H9 (cell line): ENCODE data around the gene HCN2. TPM values are rescaled to one million over a fixed set of nuclear protein-coding genes. Genes with fewer than 3 reads are reported as not detected.
A peak's percentile ranks its signal among the peaks of the same experiment; 100 is the strongest.

Experiments
- DNase-seq: peaks from one replicate; pipeline ENCODE4 v3.0.0-alpha.2; 2017
- H2AFZ ChIP-seq: one replicate; pipeline ENCODE4 v1.6.1; 2013; ENCODE audit warnings: mild to moderate bottlenecking, low read length, control low read depth, moderate library complexity
- H2AK5ac ChIP-seq: 2 replicates; pipeline ENCODE4 v1.6.1; 2013; ENCODE audit warnings: low read length, control low read depth, mixed read lengths; ENCODE audit not compliant: insufficient read length
- H2BK120ac ChIP-seq: one replicate; pipeline ENCODE4 v1.6.1; 2013; ENCODE audit warnings: low read depth, mild to moderate bottlenecking, low read length, control low read depth, inconsistent platforms; ENCODE audit not compliant: poor library complexity, severe bottlenecking
- H2BK12ac ChIP-seq: 2 replicates; pipeline ENCODE4 v1.6.1; 2013; ENCODE audit warnings: low read length, control low read depth, mixed read lengths, low read depth; ENCODE audit not compliant: insufficient read length
- H2BK15ac ChIP-seq: 2 replicates; pipeline ENCODE4 v1.6.1; 2013; ENCODE audit warnings: low read depth, low read length, control low read depth
- H2BK20ac ChIP-seq: one replicate; pipeline ENCODE4 v1.6.1; 2013; ENCODE audit warnings: low read depth, mild to moderate bottlenecking, low read length, control low read depth, inconsistent platforms; ENCODE audit not compliant: poor library complexity, severe bottlenecking
- H2BK5ac ChIP-seq: 2 replicates; pipeline ENCODE4 v1.6.1; 2013; ENCODE audit warnings: low read length, control low read depth, mixed read lengths; ENCODE audit not compliant: insufficient read length
- H3K14ac ChIP-seq: 2 replicates; pipeline ENCODE4 v1.6.1; 2013; ENCODE audit warnings: low read length, control low read depth; ENCODE audit not compliant: insufficient read depth
- H3K18ac ChIP-seq: 2 replicates; pipeline ENCODE4 v1.6.1; 2013; ENCODE audit warnings: low read depth, mild to moderate bottlenecking, mixed read lengths, low read length, control low read depth; ENCODE audit not compliant: insufficient read length
- H3K23ac ChIP-seq: 2 replicates; pipeline ENCODE4 v1.6.1; 2013; ENCODE audit warnings: low read length, control low read depth, mixed read lengths, low read depth; ENCODE audit not compliant: insufficient read length
- H3K23me2 ChIP-seq: 2 replicates; pipeline ENCODE4 v1.6.1; 2013; ENCODE audit warnings: low read depth, mild to moderate bottlenecking, mixed read lengths, low read length, control low read depth; ENCODE audit not compliant: insufficient read length, poor library complexity, severe bottlenecking
- H3K27ac ChIP-seq: 2 replicates; pipeline ENCODE4 v1.5.1; 2013; ENCODE audit warnings: low read length, control low read depth, mixed read lengths, low read depth; ENCODE audit not compliant: insufficient read length
- H3K27me3 ChIP-seq: 2 replicates; pipeline ENCODE4 v1.6.1; 2013; ENCODE audit warnings: low read length, control low read depth, inconsistent platforms; ENCODE audit not compliant: insufficient read depth
- H3K4ac ChIP-seq: 2 replicates; pipeline ENCODE4 v1.6.1; 2013; ENCODE audit warnings: low read depth, mild to moderate bottlenecking, control low read depth, inconsistent platforms, low read length, moderate library complexity
- H3K4me1 ChIP-seq: 2 replicates; pipeline ENCODE4 v1.6.1; 2013; ENCODE audit warnings: low read length, control low read depth, inconsistent platforms; ENCODE audit not compliant: insufficient read depth
- H3K4me2 ChIP-seq: 2 replicates; pipeline ENCODE4 v1.6.1; 2013; ENCODE audit warnings: low read length, control low read depth, mixed read lengths; ENCODE audit not compliant: insufficient read length, insufficient read depth
- H3K56ac ChIP-seq: 2 replicates; pipeline ENCODE4 v1.6.1; 2013; ENCODE audit warnings: low read depth, mild to moderate bottlenecking, mixed read lengths, low read length, control low read depth; ENCODE audit not compliant: insufficient read length
- H3K79me1 ChIP-seq: 2 replicates; pipeline ENCODE4 v1.6.1; 2013; ENCODE audit warnings: low read depth, mild to moderate bottlenecking, moderate library complexity, low read length, control low read depth, inconsistent platforms; ENCODE audit not compliant: insufficient read depth, poor library complexity, severe bottlenecking
- H3K79me2 ChIP-seq: 2 replicates; pipeline ENCODE4 v1.6.1; 2013; ENCODE audit warnings: low read length, control low read depth, inconsistent platforms; ENCODE audit not compliant: insufficient read depth
- H3K9ac ChIP-seq: 2 replicates; pipeline ENCODE4 v1.6.1; 2013; ENCODE audit warnings: low read length, control low read depth, mixed read lengths; ENCODE audit not compliant: insufficient read length; ENCODE audit errors: extremely low read depth
- H3K9me3 ChIP-seq: one replicate; pipeline ENCODE4 v1.6.1; 2013; ENCODE audit warnings: low read depth, low read length, inconsistent platforms; ENCODE audit not compliant: control insufficient read depth
- H3T11ph ChIP-seq: one replicate; pipeline ENCODE4 v1.6.1; 2013; ENCODE audit warnings: mild to moderate bottlenecking, low read length, control low read depth, inconsistent platforms
- H4K20me1 ChIP-seq: one replicate; pipeline ENCODE4 v1.6.1; 2013; ENCODE audit not compliant: control insufficient read depth, insufficient read length, insufficient read depth
- H4K5ac ChIP-seq: 2 replicates; pipeline ENCODE4 v1.6.1; 2013; ENCODE audit warnings: low read depth, mild to moderate bottlenecking, mixed read lengths, low read length, control low read depth; ENCODE audit not compliant: insufficient read length
- H4K8ac ChIP-seq: replicated peaks from 2 replicates; pipeline ENCODE4 v1.6.1; 2013; ENCODE audit warnings: low read length, control low read depth, mixed read lengths, low read depth; ENCODE audit not compliant: insufficient read length
- H4K91ac ChIP-seq: 2 replicates; pipeline ENCODE4 v1.6.1; 2013; ENCODE audit warnings: low read depth, mild to moderate bottlenecking, moderate library complexity, mixed read lengths, low read length, control low read depth; ENCODE audit not compliant: insufficient read length
- H3K27ac Mint-ChIP-seq, 3 experiments: 2 replicates in 2 of 3; 3 replicates in 1 of 3; pipeline ENCODE4 v1.8.0; 2020 to 2021; ENCODE audit warnings: mixed read lengths in 3 of 3, mild to moderate bottlenecking in 1 of 3, moderate library complexity in 1 of 3
- H3K27me3 Mint-ChIP-seq: 2 replicates; pipeline ENCODE4 v1.8.0; 2021; ENCODE audit warnings: low read depth, mild to moderate bottlenecking, moderate library complexity, mixed read lengths
- H3K36me3 Mint-ChIP-seq, 3 experiments: 2 replicates in 2 of 3; 3 replicates in 1 of 3; pipeline ENCODE4 v1.8.0; 2020 to 2021; ENCODE audit warnings: low read depth in 3 of 3, mixed read lengths in 3 of 3; ENCODE audit not compliant: insufficient read depth in 1 of 3
- H3K4me1 Mint-ChIP-seq, 2 experiments: 2 replicates each; pipeline ENCODE4 v1.8.0; 2020; ENCODE audit warnings: mixed read lengths in 2 of 2
- H3K4me3 Mint-ChIP-seq, 2 experiments: 2 replicates in 1 of 2; 3 replicates in 1 of 2; pipeline ENCODE4 v1.8.0; 2020 to 2021; ENCODE audit warnings: mild to moderate bottlenecking in 2 of 2, mixed read lengths in 2 of 2, moderate library complexity in 1 of 2
- H3K9me3 Mint-ChIP-seq, 2 experiments: 2 replicates in 1 of 2; 3 replicates in 1 of 2; pipeline ENCODE4 v1.8.0; 2020; ENCODE audit warnings: mild to moderate bottlenecking in 2 of 2, mixed read lengths in 2 of 2, moderate library complexity in 1 of 2
- WGBS: extraction: QIAGEN DNeasy Blood & Tissue Kit; methylation state at CpG from one replicate; pipeline ENCODE4 v1.1.7; 2013; ENCODE audit warnings: missing lambda C conversion rate, low lambda C conversion rate, mixed read lengths; ENCODE audit not compliant: insufficient read length; ENCODE audit errors: extremely low coverage; 5-methylcytosine and 5-hydroxymethylcytosine counted together
- total RNA-seq: library from RNA; stranded (reverse); gene quantifications from 2 replicates; pipeline ENCODE4 v1.2.1, GENCODE V29; 2021
- TF ChIP-seq, protein P1 (sequence below): fragments of 200-600 bp; sonication (generic); conservative IDR thresholded peaks from 3 replicates; pipeline ENCODE4 v1.8.0; 2021; ENCODE audit warnings: antibody characterized with exemption, mild to moderate bottlenecking

Gene HCN2
- total RNA-seq, 1 experiment from 2014 or later, result 3.7 TPM

- H3K9ac ChIP-seq, result no peak overlapping the region
- H2BK120ac ChIP-seq, result no peak overlapping the region
- no peak overlapping the region for H3K56ac ChIP-seq
- H3K79me2 ChIP-seq, result peaks cover 73% of the 10 kb centered on the region
- peaks cover 15% of the 10 kb centered on the region for H4K20me1 ChIP-seq
- Mint-ChIP-seq H3K27ac (peak overlapping the region in 2 of 3 experiments; percentile 48 to 93; a peak in 3 of 7 replicates), H3K27me3 (no peaks in the 10 kb centered on the region; the same call in 1 of the 2 replicates), H3K4me1 (peaks cover 13 to 18% of the 10 kb centered on the region in 2 experiments), H3K36me3 (peaks cover 3 to 8% (median 7%) of the 10 kb centered on the region in 3 experiments; a peak in 5 of 7 replicates), H3K4me3 (peak overlapping the region; percentile 26 to 40; a peak in 4 of 5 replicates), H3K9me3 (peaks cover 0 to under 1% of the 10 kb centered on the region in 2 experiments; a peak in 3 of 5 replicates)
- H4K5ac ChIP-seq, result no peak overlapping the region
- no peak overlapping the region for H2BK15ac ChIP-seq
- H3K79me1 ChIP-seq, result peaks cover 5% of the 10 kb centered on the region
- H2BK5ac ChIP-seq, result no peak overlapping the region
- no peak overlapping the region for H2BK20ac ChIP-seq
- TF ChIP-seq, protein P1, sequence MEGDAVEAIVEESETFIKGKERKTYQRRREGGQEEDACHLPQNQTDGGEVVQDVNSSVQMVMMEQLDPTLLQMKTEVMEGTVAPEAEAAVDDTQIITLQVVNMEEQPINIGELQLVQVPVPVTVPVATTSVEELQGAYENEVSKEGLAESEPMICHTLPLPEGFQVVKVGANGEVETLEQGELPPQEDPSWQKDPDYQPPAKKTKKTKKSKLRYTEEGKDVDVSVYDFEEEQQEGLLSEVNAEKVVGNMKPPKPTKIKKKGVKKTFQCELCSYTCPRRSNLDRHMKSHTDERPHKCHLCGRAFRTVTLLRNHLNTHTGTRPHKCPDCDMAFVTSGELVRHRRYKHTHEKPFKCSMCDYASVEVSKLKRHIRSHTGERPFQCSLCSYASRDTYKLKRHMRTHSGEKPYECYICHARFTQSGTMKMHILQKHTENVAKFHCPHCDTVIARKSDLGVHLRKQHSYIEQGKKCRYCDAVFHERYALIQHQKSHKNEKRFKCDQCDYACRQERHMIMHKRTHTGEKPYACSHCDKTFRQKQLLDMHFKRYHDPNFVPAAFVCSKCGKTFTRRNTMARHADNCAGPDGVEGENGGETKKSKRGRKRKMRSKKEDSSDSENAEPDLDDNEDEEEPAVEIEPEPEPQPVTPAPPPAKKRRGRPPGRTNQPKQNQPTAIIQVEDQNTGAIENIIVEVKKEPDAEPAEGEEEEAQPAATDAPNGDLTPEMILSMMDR, result no peak
- H3T11ph ChIP-seq, result no peak overlapping the region
- no CpG with 5 or more reads among the region's 50 CpGs for WGBS
- H3K4me1 ChIP-seq, result no peaks in the 10 kb centered on the region; the same call in 1 of the 2 replicates
- H4K91ac ChIP-seq, result no peak overlapping the region
- no peak overlapping the region for H2AFZ ChIP-seq
- no peak overlapping the region for H2BK12ac ChIP-seq
- no peak overlapping the region for H3K4ac ChIP-seq
- no peaks in the 10 kb centered on the region for H3K27me3 ChIP-seq
- H3K27ac ChIP-seq, result no peak overlapping the region
- H4K8ac ChIP-seq, result no peak overlapping the region
- H3K23ac ChIP-seq, result no peak overlapping the region
- H3K4me2 ChIP-seq, result no peak overlapping the region
- H3K9me3 ChIP-seq, result no peaks in the 10 kb centered on the region
- DNase-seq, result no peak
- H3K18ac ChIP-seq, result no peak overlapping the region
- no peak overlapping the region; the same call in 1 of the 2 replicates for H3K14ac ChIP-seq
- peaks cover 7% of the 10 kb centered on the region for H3K23me2 ChIP-seq
- no peak overlapping the region for H2AK5ac ChIP-seq
Observed at GRCh38 chr19:658916-659839, 69.5 kb downstream of the HCN2 start.
